HG03565 (cell line): ENCODE results near the gene COL23A1.
"Not testable (repeated sequence)": the region's sequence is repeated elsewhere in the genome, so short reads cannot be mapped to it uniquely, and the experiment has no call there.

Source experiments
- ATAC-seq: cut with Tn5 transposase; IDR thresholded peaks from one replicate; pipeline ENCODE4 v1.9.1; 2021; ENCODE audit warnings: mild to moderate bottlenecking, moderate library complexity; ENCODE audit not compliant: unreplicated experiment

COL23A1 gene

DNA sequence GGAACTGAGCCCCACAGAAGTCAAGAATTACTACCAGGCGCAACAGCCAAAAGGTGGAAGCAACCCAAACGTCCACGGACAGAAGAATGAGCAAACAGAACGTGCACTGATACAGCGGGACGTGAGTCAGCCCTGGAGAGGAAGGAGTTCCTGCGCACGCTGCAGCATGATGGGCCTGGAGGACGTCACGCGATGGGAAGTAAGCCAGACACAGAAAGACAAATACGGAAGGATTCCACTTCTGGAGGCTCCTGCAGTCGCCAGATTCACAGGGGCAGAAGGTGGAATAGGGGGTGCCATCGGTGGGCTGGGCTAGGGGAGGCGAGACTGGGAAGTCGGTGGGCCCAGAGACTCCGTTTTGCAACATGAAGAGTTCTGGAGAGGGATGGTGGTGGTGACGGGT, 277.3 kb downstream of the COL23A1 start:
- no peak for ATAC-seq

DNA sequence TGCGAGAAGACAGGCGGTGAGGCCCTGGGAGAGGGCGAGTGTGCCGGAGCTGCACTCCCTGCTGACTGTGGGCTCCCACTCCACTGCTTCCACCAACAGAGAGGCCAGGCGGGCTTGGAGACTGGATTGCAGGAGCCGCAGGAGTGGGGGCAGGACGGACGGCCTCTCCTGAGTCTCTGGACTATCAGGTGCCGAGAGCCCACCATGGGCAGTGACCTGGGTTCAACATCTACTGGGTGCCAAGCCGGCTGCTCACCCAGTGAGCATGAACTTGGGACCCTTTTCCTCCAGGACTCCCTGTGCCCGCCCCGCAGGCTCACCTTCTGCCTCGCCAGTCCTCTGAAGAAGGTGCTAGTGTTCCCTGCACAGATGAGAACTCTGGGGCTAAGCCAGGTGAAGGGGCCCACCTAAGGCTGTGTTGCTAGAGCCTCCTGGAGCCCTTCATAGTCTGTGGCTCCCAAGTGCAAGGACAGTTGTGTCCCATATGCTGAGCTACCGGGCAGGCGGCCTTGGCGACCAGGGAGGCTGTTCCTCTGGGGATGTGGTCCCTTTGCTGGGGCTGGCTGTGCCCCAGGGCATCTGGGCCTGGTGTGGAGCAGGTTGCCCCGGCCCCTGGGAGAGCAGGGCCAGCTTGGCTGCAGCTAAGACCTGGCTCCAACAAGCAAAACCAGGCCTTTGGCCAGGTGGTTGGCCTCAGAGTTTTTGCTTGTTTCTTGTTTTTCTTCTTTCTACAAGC, 279.9 kb downstream of the COL23A1 start:
- ATAC-seq: no peak

DNA sequence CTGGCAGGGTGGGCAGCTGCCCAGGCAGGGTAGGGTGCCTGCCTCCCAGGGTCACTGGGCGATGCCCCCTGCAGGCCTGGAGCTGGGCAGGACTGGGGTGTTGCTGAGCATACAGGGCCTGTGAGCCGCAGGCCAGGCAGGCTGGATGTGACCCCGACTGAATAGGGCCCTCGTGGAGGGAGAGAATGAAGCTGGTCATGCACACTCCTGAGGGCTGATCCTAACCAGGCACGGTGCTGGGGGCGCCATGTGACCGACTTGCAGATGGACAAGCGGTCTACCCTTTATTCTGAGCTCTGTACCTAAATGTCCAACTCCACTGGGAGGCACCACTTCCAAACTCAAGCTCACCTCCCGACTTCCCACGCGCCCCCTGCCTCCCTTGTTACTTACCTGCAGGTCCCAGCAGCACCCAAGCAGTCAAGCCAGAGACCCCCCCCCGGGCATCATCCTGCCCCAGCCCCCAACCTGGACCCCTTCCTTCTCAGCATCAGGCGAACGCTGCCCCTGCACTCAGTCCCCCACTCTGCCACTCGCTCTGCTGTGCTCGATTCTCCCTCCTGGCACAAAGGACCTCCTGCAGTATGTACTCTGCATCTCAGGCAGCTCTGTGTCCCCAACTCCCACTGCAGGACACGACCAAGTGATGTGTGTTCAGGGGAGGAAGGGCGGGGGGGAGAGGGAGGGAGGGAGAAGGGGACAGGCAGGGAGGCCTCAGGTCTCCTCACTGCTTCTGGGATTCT, 280.8 kb downstream of the COL23A1 start:
- ATAC-seq: no peak

DNA sequence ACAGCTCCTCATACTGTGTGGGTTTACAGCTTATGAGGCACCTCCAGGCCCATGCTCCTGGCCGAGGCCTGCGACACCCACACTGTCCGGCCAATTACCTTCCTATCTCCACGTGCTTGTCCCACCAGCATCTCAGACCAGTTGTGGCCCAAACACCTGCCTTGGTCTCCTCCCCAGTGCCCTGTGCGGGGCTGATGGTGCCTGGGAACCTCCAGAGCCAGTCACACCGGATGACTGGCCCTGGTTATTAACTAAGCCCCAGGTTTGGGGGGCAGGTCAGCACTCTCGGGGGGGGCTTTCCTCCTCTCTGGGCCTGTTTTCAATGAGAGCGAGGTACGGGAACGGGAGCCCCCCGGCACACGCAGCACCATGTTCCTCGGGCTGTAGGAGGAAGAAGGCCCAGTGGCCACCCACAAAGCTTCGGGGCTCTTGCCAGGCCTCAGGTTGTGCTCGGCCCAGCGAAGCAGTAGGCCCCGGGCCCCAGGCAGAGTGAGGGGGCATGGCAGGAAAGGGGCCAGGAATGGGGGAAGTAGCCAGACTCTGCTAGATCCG, 281.6 kb downstream of the COL23A1 start:
- no peak for ATAC-seq

DNA sequence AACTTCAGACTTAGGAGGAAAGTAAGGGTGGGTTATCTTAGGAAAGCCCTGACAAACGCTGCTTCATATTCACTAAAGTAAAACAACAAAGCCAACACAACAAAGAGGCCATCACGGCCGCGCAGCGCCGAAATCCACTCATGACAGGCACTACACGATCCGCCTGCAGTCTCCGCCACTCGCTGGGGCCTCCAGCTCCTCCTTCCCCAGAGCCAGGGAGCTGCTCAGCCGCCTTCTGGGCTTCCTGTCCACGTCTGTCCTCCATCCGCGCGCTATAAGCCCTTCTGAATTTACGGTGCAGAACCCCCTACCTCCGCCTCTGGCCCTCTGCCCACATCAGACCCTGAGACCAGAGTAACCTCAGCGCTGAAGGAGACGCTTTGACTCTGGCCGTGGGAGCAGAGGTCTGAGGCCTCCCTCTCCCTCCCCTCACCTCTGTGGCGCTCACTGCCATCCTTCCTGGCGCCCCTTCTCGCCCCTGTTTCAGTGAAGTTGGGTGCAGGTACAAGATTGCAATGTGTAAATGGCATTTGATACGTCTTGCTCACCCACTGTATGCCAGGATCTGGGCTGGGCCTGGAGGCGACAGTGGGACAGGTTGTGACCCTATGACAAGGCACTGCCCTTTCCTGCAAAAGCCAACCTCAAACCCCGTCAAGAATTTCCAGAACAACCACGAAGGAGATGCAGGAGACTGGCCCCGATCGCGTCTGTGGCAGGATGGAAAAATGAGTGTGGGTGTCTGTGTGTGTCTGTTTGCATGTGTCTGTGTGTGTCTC, 282.7 kb downstream of the COL23A1 start:
- ATAC-seq: no peak

DNA sequence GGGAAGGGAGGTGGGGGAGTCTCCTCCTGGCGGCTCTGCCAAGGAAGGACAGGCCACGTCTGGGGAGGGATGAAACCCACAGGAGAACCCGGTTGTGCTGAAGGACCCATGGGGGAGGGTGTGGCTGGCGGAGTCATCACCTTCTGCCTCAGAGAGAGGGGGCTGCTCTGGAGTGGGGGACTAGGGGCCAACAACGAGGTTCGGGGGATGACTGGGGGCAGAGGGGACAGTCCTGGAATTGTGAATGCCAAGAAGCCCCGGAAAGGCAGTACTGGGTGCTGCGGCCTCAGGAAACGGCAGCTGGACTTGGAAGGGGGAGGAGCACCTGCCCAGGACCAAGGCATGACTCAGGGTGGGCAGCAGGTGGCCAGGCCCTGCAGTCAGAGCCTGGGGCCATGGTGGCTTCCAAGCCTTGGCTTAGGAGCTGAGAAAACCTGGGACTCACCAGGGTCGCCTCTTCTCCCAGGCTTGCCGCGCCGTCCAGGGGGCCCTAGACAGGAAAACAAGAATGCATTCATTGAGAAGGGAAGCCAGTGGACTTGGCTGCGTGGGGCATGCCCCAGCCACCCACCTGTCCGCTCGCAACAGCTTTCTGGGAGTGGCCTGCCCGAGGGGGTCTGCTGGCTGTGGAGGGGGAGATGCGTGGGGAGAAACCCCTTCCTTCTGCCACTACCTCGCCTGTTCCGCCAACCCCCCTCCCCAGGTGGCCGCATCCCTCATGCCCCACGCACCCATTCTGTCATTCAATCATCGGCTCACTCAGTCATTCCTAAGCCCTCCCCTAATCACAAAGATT, 283.6 kb downstream of the COL23A1 start:
- ATAC-seq: no peak

DNA sequence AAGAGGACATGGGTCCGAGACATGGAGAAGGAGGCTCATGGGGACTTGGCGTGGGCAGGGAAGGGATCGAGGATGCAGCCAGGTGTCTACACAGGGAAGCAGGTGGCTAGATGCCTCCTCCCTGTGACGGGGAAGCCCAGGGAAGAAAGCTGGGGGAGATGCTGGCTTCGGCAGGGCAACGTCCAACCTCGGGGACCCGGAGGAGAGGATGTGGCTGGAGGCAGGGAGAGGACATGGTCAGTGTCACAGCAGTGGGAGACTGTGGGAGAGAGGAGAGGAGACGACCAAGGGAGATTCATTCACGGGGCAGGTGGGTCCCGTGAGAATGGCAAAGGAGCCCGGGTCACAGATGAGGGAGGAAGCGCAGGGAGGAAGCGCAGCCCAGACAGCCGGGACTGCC, 284.4 kb downstream of the COL23A1 start:
- no peak for ATAC-seq

DNA sequence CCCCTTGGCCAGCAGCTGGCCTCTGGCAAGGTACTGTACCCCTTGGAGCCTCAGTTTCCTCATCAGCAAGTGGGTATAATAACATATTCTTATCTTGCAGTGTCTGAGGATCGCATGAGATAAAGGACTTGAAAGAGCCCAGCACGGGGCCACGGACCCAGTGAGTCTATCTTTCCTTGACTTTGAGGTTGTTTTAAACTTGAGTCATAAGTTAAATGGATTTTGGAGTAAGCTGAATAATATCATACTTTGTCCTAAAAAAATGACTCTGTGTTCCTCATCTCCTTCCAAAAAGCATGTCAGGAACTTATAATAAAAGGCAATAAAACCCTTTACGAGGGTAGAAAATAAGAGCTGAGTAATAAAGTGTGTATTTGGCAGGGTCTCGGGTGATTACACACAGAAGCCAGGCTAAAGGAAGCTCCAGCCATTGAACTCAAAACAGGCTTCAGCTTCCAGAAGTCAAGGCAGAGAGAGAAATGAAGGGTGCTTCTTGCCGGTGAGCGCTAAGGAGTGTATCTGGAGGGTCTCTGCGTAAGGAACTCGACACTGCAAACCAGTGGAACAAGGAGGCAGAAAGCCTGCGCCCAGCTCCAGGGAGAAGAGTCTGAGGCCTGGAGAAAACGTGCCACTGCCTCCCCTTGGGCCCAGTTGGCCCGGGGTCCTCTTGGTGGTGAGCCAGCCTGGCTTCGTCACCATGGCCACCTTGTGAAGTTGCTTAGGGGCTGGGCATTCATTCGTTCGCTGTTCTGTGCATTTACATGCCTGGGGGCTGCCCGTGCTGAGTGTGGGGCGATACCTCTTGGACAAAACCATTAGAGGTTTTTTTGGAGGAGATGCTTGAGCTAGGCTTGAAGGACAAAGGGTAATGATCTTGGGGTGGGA, 285.2 kb downstream of the COL23A1 start:
- no peak for ATAC-seq

DNA sequence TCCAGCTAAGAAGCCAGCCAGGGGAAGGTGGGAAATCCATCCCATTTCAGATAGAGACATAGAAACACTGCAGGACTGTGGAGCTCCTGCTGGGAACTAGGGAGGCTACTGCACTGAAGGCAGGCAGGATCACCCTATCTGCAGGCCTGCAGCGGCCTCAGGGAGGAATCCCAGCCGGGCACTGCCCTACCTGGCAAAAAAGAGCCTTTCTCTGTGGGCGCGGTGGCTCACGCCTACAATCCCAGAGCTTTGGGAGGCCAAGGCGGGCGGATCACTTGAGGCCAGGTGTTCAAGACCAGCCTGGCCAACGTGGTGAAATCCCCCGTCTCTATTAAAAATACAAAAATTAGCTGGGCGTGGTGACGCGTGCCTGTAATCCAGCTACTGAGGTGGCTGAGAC, 286.2 kb downstream of the COL23A1 start:
- no peak for ATAC-seq

DNA sequence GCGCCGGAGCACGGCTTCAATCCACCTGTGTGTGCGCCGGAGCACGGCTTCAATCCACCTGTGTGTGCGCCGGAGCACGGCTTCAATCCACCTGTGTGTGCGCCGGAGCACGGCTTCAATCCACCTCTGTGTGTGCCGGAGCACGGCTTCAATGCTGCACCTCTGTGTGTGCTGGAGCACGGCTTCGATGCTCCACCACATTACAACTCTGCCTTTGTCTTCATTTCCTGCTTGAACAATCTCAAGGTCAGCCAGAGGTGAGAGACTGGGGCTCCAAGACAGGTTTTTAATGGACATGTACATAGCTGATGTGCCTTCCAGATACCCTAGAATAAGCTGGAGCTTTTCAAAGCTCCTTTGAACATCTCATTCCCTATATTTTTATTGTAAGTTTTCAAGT, 287.9 kb downstream of the COL23A1 start:
- ATAC-seq: not testable (repeated sequence)

DNA sequence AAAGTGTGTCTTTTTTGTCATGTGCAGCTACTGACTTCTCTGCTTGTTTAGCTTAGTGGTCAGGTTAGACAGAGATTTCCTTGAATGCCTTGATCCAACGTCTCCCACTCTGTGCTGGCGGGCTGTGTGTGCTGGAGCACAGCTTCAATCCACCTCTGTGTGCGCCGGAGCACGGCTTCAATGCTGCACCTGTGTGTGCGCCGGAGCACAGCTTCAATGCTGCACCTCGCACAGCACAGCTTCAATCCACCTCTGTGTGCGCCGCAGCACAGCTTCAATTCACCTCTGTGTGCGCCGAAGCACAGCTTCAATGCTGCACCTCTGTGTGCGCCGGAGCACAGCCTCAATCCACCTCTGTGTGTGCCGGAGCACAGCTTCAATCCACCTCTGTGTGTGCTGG, 288.6 kb downstream of the COL23A1 start:
- ATAC-seq: no peak

DNA sequence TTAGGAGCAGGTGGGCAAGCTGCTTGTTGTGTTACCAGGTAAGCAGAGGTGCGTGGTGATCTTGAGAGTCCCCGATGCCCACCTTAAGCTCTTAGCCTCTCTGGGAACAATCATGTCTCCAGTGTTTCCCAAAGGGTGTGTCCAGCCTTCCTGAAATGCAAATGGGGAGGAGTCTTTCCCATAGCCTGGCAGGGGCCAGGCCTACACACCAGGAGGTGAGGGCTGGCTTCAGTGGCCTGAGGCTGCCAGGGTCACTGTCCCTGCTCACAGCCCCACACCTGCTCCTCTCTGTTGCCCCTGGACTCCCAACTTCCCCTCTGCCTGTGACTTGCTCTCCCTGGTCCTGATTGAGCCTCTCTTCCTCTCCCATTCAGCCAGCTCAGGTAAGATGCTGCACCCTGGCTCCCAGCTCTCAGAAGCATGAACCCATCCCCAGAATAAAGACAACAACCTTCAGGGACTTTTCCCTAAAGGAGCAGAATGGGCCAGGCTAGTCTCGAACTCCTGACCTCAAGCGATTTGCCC, 291.8 kb downstream of the COL23A1 start:
- no peak for ATAC-seq

DNA sequence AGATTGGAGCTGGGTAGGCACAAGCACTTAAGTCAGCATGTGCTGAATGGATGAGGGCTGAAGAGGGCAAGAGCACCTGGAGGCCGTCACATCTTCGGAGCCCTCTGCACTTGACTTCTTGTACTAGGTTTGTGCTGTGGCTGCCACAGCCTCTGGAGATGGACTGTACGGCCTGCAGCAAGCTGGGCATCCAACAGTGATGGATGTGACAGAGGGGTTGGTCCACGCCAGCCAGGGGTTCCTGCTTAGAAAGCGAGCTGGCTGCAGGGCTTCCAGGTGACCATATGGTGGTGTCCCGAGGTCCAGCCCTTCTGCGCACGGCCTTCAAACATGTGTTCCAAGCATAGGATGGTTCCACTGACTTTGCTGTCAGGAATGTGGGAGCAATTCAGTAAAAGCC, 292.4 kb downstream of the COL23A1 start:
- no peak for ATAC-seq

DNA sequence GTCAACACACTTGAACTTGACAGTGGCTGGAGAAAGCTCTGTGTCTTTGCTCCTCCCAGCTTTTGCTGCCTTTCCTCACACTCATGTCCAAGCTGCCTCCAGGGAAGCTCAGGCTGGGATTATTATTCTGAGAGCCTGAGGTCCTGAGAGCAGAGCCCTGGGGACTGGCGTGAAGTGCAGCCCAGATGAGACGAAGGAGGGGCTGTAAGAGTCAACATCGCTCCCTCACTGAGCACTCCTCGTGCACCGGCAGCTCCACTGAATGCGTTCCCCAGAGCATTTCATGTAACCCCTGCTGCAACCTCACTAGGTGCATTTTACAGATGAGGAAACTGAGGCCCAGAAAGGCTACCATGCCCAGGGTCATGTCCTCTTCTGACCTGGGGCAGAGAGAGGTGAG, 294.1 kb downstream of the COL23A1 start:
- ATAC-seq: no peak

DNA sequence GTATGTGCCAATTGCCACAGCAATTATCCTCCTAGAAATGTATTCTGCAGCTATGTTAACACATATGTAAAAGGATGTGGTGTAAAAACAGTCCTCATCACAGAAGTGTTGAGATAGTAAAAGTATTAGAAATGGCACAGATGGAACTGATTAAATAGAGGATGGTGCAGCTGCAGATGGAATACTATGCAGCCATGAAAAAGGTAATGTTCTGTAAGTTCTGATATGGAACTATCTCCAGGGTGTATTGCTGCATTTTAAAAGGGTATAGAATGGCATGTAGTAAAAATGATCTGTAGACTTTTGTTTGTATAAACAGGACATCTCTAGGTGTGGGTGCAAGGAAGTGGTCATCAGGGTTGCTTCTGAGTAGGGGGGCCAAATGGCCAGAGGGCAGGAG, 294.6 kb downstream of the COL23A1 start:
- no peak for ATAC-seq

DNA sequence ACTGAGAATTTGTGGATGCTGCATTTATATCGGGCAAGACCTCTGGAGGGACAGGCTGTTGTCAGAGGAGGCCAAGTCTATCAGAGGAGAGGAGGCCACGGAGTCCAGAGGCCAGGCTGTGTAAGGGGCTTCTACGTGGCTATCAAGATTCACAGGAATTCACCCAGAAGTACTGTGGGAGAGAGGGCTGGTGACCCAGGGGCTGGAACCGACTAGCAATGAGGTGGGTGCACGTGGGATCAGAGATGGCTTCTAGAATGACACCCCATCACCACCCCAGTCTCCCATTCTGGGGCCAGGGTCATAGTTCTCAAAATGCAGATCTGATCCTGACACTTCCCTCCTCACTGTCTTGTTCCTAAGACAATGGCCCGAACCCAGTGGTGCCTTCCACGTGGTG, 296.4 kb downstream of the COL23A1 start:
- no peak for ATAC-seq

DNA sequence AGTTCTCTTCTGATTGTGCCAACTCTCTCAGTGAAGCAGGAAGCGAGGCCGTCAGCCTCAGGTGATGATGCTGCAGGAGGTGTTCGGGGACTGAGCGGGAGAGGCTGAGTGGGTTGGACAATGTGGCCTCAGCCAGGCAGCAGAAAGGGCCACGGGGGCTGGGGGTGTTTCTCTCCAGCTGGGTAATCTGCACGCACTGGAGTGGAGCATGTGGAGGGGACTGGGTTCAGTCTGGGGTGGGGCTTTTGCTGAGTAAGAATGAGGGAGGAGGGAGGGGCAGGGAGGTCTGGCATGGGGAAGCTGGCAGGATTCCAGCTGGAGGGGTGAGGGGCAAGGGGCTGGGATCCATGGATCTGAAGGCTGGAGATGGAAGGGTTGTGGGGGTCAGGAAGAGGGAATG, 296.8 kb downstream of the COL23A1 start:
- ATAC-seq: no peak

DNA sequence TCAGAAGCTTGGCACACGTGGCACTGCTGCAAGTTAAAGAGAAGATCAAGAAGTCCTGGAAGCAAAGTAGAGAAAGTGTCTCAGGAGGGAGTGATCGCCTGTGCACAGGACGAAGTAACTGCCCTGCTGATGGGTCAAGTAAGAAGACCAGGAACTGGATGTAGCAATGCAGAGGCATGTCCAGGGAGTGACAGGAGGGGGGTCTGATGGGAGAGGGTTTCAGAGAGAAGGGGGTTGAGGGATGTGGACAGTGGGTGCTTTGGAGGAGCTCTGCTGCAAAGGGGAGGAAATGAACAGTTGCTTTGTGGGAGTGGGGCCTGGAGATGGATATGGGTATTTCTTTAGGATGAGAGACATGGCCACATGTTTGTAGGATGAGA, 297.4 kb downstream of the COL23A1 start:
- no peak for ATAC-seq

DNA sequence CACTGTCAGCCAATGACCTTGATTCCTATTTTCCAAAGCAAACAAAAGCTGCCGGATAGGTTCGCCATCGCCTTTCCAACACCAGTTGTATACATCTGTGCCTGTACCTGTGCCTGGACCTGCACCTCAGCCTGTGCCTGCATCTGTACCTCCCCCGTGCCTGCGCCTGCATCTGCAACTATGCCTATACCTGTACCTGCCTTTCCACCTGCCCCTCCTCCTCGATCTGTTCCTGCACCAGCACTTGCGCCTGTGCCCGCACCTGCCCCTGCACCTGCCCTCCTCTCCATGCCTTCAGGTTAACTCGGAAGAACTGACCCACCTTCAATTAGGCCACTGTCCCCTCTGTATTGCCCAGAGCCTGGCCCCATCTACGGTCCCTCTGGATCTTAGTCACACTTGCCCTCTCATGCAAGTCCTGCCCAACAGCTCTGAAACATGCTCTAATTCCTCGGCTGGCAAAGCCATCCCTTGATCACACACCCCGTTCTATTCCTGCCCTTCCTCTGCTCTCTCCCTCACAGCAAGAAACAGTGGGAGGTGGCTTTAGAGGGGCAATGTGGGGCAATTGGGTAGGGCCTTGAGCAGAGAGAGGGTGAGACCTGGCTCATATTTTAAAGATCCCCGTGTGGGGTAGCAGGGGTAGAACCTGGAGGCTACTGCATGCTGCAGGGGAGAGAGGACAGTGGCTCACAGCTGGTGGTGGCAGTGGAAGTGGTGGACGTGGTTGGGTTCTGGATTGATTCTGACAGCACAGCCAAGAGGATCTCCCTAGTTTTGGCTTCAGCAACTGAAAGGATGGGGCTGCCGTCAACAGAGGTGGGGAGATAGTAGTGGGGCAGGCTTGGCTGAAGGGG, 298.0 kb downstream of the COL23A1 start:
- ATAC-seq: no peak
